Right ventricle myocardium inferior (tissue), 1 donor: ENCODE data around the gene MYOF. TPM values are rescaled to one million over a fixed set of nuclear protein-coding genes. Genes with fewer than 3 reads are reported as not detected.
A peak's percentile ranks its signal among the peaks of the same experiment; 100 is the strongest.

Experiments used
- ATAC-seq: fragments of 200-7000 bp; cut with Tn5 transposase; one replicate; pipeline ENCODE4 v1.9.1; 2020; ENCODE audit warnings: mild to moderate bottlenecking, moderate library complexity
- DNase-seq: peaks from one replicate; pipeline ENCODE4 v3.0.0; 2021; ENCODE audit errors: missing footprints
- intact Hi-C: fragments of 100-400 bp; cut with DNase I; formaldehyde crosslinking; loops from one replicate; pipeline ENCODE4 v1.11.0; 2022
- total RNA-seq: library from RNA; stranded (reverse); fragmentation: NEBNext Ultra II Directional; extraction: Animal tissue kit (Norgen Biotek cat#: 25700); gene quantifications from one replicate; pipeline ENCODE4 v1.2.1, GENCODE V29; 2021
- donor health status: DM: no; HTN: yes; CAD: no; lungs with severe emphysema.

Gene MYOF
- total RNA-seq, 1 donor from 2014 or later: 34.4 TPM

DNA sequence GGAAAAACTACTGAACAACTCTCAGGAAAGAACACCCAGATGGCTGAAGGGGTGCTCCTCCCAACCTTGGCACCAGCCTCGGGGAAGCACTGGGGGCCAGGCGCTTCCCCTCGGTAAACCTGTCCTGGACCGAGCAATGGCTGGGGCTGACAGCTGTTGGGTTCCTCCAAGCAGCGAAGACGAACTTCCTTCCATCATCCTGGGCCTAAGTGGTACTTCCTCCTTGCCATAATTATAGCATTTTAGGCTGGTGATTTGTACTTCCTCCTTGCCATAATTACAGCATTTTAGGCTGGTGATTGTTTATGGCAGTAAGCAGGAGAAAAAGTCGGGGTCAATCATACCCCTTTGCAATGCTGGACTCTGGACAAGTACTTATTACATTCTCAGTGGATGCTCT lies 69.3 kb downstream of the MYOF start:
- ATAC-seq: no peak

DNA sequence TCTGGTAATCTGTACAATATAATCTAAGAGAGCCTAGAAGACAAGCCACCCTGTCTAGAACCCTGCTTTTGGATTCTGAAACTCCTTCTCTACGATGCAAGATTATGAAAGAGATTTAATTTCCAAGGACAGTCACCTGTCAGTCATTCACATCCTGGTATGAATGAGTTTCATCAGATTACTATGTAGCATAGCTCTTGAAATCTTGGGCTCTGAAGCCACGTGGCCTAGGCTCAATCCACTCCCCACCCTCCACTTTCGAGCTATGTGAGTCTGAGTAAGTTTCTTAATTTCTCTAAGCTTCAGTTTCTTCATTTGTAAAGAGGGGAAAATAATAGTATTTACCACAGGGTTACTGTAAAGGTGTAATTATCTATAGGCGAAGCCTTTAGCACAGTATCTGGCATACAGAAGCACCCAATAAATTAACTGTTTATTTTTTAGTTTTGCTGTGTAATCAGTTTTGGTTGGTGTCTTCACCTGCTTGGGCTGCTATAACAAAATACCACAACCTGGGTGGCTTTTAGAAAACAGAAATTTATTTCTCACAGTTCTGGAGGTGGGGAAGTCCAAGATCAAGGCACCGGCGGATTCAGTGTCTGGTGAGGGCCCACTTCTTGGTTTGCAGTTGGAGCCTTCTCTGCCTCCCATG lies 71.3 kb downstream of the MYOF start:
- intact Hi-C loops: no loop called here
- ATAC-seq: no peak
- no peak for DNase-seq

More for the DNA sequence above, 69.3 kb downstream of the MYOF start:
- intact Hi-C loops: no loop called here
- no peak for DNase-seq

DNA sequence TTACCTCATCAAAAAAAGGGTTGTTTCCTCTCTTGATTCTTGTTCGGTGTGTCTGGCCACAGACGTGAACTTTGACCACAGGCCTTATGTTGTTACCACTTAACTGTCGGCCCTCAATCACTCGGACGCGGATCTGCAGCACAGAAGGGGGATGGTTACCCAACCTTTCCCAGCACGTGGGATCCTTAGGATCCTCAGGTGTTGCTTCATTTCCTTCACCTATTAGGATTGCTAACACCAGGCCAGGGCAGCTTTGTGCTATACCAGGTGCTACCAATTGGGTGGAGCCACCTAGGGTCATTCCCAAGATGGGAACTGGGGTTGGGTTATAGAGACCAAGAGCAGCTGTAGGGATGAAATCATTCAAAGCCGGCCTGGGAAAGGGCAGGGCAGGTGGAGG lies 73.4 kb downstream of the MYOF start:
- DNase-seq: no peak
- intact Hi-C loops: no loop called here
- no peak for ATAC-seq

DNA sequence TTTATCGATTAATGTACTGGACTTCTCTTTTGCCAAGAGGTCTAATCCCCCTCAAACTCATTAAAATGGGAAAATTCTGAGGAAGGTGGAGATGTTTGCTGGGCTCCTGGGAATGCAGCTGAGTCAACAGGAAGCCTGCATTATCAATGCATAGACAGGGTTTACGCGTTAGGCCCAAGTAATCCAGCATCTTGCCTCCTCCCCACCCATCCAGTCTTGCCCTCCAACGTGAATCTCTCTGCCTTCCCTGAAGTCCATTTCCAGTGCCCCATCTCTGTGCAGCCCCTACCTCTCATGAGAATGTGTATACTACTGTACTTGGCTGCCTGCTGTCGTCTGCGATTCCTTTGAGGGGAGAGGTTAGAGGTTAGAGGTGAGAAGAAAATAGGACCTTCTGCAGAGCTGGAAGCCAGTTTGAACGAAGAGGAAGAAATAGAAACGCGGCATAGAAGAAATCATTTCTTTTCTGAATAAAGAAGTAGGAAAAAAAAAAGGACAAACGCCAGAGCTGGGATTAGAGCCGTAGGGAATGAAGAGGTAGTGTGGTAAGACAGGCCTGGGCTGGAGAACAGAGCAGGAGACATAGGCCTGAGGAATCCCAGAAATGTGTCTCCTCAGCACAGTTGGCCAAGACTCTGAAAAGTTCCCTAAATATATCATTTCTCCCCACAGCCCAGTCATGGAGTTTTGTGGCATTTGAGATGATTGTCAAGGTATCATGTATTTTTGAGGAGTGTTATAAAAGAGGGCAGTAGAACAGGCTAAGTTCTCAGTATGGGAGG lies 75.6 kb downstream of the MYOF start:
- ATAC-seq (no peak), DNase-seq (no peak)
- intact Hi-C loops: no loop called here

DNA sequence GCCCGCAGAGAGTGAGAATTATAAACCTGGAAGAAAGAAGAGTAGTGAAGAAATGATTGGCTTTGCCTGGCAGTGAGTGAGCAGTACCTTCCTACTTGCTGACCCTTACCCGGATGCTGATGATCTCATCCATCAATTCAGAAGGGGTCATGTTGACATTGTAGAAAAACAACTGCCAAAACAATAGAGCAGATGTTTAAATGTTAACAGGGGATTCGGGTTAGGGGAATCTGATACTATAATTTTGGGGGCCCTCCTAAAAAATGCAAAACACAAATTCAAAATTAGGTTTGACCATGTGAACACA lies 78.1 kb downstream of the MYOF start:
- DNase-seq: no peak
- intact Hi-C loops: no loop called here
- no peak for ATAC-seq

DNA sequence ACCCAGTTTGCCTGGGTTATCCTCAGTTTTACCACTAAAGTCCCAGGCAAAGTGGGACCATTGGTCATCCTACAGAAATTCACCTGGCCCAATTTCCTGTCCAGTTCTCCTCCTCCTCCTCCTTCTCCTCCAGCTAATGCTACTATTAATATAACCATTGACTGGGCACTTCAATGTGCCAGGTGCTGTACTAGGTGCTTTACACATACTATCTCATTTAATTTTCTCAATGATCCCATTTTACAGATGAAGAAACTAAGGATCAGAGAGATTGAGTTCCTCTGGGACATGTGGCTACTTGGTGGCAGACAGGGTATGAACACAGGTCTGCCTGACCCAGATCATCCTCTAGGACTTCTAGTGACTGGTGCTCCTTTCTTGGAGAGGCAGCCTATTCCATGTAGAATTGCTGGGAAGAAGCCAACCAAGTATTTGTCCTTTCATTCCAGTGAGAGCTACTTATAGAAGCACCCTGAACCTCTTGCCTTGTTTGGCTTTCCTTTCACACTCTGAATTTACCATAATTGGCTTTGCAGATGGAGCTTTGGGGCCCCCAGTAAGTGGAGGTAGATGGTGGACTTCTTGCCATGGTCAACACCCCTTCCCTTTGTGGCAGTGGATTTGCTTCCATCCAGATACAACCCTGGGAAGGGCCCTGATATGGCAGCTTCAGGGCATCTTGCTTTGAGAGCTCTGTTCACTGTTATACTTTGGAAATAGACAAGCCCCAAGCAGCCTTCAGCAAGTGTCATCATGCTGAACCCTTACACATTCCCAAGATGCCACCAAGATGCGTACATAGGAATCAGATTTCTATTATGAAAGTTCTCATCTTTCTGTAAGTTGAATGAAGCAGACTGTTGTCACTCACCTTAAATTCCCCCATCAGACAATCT lies 78.7 kb downstream of the MYOF start:
- DNase-seq (no peak), ATAC-seq (no peak)
- intact Hi-C loops: no loop called here

DNA sequence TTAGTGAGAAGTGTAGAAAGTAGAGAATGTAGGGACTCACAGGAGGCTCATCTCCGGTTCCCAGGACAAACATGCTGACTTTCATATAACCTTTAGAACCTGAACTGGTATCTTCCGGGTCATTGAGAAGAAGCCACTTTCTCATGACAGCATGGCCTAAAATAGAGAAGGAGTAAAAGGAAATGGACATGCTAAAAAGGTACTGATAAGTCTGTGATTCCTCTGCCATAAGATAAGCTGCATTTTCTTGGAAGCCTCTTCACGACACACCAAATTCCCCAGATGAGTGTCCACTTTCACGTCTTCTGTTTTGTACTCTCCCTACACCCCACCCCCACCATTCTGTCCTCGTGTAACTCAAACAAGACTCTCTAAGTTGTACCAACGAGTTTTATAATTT lies 79.9 kb downstream of the MYOF start:
- intact Hi-C loops: no loop called here
- ATAC-seq (peak; percentile 32), DNase-seq (no peak)

DNA sequence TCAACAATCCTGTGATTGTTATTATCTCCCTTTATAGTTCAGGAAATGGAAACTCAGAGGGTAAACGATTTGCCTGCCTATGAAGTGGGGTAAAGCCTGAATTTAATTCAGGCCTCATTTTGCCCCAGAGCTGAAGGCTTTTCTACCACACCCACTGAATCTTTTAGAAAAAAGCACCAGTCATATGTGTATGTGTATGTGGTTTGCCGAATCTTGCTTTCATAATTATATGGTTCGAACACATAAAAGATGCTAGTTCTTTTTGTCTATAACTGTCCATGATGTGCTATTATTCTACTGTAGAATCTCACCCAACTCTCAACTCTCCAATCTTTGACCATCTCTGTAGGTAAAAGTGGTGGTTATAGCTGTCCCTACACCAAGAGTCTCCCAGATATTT lies 83.6 kb downstream of the MYOF start:
- intact Hi-C loops: no loop called here
- DNase-seq (no peak), ATAC-seq (no peak)

DNA sequence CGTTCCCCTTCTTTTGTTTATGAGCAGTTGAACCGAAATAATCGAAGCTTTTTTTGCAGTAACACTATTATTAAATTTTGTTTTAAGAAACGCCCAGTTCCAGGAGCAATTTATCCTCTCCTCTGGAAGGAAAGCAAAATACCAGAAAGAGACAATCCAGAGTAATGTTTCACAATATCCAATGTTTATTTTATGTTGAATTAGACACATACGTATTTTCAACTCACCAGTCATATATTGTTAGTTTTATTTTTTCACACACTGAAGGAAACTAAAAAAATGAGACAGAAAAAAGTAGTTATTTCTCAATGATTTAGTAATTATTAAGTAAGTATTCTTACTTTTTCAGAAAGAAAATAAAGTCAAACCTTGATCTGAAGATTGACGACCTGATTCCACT lies 85.1 kb downstream of the MYOF start:
- intact Hi-C loops: no loop called here
- no peak for DNase-seq
- ATAC-seq: no peak

DNA sequence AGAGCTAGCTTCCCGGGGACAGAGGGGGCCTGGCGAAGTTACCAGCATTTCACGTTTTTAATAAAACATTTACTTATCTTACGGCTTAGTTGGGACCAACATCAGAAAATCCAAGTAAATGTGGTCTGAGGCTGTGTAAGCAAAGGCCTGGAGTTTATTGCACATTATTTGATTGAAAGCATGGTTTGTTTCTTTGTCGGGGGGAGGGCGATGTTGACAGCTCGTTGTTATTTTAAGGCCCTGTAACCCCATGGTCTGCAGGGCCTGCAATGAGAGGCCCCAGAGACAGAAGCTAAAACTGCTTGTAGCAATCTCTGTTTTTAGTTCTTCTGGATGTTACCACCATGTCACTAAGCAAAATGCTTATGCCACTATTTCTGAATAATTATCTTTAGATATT lies 88.9 kb downstream of the MYOF start:
- ATAC-seq: no peak
- intact Hi-C loops: no loop called here
- DNase-seq: no peak

DNA sequence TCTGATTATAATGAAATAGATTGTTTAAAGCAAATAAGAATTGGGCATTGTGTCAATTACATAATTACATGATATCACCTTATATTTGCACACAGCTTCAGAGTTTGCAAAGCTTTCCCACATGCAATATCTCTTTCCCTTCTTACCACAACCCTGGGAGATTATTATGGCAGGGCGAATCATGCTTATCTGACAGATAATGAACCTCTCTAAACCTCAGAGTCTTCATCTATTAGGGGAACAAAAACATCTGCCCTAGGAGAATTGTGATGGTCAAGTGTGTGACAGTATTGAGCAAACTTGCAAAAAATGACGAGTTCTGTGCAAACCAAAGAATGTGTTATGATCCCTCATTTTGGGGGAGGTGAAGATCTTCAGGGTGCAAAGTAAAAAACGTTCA lies 90.0 kb downstream of the MYOF start:
- intact Hi-C loops: no loop called here
- ATAC-seq (no peak), DNase-seq (no peak)

DNA sequence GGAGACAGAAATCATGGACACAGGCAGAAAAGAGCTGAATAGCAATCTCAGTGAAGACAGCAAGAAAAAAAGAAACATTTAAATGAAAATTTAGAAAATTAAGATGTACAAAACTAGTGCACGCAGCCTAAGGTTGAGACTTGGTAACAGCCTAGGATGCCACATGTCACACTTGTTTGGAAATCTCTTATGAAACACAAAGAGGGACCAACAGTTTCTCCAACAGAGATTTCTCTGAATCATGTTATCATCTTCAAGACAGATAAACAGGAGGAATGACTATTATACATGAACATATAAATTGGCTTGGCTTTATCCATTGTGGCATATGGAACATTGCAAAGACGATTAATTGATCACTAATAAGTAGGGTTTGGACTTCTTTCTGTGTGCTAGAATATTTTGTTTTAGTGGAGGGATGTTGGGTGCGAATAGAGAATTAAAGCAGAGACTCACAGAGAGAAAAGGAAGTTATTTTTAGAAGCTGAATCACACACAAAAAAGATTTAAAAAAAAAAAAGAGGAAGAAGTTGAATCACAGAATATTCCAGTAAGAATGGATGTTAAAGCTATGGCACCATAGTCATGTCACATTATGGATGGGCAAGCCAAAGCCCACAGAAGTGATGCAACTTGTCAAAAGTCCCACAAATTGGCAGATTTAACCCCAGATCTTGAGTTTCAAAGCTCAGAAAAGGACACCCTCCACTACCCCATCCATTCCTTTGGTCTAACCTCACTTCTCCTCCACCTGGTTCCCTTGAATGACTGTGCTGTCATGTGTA lies 91.6 kb downstream of the MYOF start:
- intact Hi-C loops: no loop called here
- ATAC-seq: no peak

DNA sequence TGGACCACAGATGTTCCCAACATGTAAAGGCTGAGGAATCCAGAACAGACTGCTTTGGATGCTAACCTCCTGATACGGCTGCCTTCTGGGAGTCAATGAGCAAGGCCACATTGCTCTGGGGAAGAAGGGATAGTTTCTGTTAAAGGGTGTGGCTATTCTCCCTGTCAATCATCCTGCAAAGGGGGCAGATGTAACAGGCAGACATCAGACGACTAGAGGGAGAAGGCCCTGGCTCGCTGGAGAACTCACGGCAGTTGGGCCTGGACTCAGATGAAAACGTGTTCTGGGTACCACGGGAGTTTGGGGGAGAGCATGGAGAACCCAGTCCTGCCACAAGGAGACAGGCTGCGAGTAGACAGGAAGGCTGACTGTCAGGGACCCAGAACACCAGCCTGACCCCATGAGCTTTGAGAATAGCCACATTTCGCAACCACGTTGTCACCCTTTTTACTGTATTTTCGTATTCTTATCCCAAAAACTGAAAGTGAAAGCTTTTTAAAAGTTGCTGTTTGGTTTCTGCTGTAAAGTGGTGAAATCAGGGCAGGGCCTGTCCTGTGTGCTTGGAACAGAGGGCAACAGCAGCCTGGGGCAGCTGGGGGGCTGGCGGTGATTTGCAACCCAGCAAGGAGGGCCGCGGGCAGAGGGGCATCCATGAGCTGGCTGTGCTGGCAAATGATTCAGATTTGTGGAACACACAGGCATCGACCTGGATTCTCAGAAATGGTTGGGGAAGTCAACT lies 95.3 kb downstream of the MYOF start:
- intact Hi-C loops: no loop called here
- no peak for DNase-seq
- peak; percentile 52 for ATAC-seq

More for the DNA sequence above, 91.6 kb downstream of the MYOF start:
- DNase-seq: no peak

DNA sequence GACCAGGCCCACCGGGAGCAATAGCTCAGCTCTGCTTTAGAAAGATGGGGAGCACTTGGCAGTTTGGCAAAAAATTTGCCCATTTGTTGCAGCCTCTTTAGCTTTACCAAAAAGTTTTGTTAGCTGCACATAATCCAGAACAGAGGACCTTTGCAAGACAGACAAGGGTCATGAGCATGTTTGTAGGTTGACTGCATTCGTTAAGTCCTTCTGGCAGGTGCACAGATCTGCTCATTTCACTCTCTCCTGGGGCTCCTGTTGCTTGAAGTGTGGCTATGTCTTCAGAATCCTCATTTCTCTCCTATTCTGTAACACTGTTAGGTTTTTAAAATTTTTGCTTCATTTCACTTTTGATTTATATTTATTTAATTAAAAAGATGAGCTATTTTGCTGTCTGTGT lies 96.8 kb downstream of the MYOF start:
- ATAC-seq (no peak), DNase-seq (no peak)
- intact Hi-C loops: no loop called here

DNA sequence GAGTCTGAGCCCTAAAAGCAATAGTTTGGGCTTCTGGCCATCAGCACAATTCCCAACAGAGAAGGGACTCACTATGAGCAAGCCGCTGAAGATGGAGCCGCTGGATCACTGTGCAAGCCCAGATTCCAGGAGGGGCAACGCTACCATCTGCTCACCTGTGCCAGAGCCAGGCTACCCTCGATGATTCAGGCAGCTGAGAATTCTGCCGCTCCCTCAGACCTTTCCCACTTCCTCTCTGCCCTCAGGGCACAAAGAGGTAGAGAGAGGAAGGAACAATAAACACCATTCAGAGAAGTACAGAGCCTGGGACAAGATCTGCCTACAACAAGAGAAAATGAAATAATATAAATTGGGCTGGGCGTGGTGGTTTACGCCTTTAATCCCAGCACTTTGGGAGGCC lies 98.1 kb downstream of the MYOF start:
- DNase-seq (no peak), ATAC-seq (no peak)
- intact Hi-C loops: no loop called here

DNA sequence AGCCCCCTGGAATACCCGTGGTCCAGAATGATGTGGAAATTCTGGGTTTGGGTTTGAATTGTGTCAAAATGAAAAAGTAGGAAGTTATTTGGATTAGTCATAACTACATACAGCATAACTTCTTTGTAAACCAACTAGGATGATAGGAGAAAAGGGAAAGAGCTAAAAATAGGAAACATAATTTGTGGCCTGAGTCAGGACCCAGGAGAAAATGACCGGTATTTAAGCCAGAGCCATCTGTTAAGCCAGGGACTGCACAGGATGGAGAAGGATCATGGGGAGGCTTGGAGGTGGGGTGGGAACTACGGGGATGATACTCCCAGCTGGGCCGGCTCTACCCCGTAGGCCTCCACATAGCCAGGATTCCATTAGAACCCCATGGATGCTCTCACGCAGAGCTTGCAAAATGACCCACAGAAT lies 98.6 kb downstream of the MYOF start:
- ATAC-seq: no peak

DNA sequence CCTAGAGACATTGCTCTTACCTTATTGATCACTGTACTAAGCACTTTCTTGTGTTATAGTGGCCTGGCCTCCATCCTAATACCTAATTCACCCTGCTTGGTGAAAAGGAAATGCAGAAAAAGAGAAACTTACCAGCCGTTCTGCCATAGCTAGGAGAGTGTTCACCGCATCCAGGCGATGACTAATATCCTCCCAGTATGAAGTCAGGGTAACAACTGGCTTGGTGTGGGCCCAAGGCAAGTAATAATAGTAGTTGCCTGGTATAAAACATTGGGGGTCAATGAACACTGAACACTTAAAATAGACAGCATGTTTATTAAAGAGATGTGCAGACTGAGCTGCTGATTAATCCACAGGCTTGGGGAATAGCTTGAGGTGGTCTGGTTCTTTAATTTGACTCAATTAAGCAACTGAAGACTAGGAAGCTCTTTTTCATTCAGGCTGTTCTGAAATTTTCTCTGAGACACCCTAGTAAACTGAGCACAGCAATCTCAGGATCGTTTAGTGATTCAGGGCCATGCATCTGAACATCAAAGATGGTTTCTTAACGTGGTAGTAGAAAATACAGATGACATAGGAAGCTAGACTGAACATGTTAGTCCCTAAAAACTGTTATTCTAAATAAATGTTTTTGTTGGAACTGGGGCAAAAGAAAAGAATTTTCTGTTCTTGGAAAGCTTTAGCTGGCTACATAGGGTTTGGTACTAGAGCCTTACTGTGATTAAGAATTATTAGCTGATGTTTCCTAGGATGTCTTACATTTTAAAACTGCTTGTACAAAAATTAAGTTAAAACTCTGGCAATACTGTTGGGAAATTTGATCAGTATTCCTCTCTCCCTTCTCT lies 102.2 kb downstream of the MYOF start:
- intact Hi-C loops: loop anchor here (10.0 kb wide), 1 partner anchor 305 kb away; no protein-coding TSS in a partner anchor
- ATAC-seq (no peak), DNase-seq (no peak)

More for the DNA sequence above, 98.6 kb downstream of the MYOF start:
- DNase-seq: no peak
- intact Hi-C loops: no loop called here
